DOHH2 (cell line): Measurements from ENCODE around the gene MEN1.

ENCODE experiments used
- EZH2phosphoT487 ChIP-seq: fragments of 200-600 bp; sonication (generic); IDR thresholded peaks from 2 replicates; pipeline ENCODE4 v1.6.1; 2017; ENCODE audit warnings: borderline replicate concordance, mild to moderate bottlenecking, antibody characterized with exemption, low read length, moderate library complexity, mixed read lengths
- TF ChIP-seq, protein P1 (sequence below): fragments of 200-600 bp; sonication (generic); IDR thresholded peaks from one replicate; pipeline ENCODE4 v1.5.1; 2014; ENCODE audit warnings: antibody characterized with exemption, mild to moderate bottlenecking, low read depth, low read length; ENCODE audit not compliant: poor library complexity, severe bottlenecking

DNA sequence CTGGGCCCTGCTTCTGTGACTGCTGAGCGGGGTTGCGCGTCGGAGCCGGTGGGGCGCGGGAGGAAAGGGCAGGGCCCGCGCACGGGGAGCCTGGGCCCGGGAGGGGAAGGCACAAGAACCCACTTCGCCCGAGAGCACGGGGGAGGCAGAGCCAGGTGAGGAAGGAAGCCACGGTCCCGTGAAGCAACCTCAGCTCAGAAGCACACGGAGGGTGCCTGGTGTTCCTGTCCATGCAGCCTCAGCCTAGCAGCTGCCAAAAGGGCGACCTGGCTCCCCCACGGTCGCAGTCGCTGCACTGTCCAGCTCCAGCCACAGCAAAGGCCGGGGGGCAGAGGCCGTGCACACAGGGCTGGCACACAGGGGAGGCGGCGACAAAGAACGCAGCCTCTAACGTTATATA is 43.4 kb upstream of the MEN1 start:
- TF ChIP-seq, protein P1, sequence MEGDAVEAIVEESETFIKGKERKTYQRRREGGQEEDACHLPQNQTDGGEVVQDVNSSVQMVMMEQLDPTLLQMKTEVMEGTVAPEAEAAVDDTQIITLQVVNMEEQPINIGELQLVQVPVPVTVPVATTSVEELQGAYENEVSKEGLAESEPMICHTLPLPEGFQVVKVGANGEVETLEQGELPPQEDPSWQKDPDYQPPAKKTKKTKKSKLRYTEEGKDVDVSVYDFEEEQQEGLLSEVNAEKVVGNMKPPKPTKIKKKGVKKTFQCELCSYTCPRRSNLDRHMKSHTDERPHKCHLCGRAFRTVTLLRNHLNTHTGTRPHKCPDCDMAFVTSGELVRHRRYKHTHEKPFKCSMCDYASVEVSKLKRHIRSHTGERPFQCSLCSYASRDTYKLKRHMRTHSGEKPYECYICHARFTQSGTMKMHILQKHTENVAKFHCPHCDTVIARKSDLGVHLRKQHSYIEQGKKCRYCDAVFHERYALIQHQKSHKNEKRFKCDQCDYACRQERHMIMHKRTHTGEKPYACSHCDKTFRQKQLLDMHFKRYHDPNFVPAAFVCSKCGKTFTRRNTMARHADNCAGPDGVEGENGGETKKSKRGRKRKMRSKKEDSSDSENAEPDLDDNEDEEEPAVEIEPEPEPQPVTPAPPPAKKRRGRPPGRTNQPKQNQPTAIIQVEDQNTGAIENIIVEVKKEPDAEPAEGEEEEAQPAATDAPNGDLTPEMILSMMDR = no peak
- no peak for TF ChIP-seq EZH2phosphoT487
